HepG2 (cell line): ENCODE measurements around the gene CSNK1G3. TPM values are rescaled to one million over a fixed set of nuclear protein-coding genes. Genes with fewer than 3 reads are reported as not detected.

Source experiments
- ATAC-seq: fragments of 200-7000 bp; cut with Tn5 transposase; 3 replicates; pipeline ENCODE4 v1.9.1; 2020; ENCODE audit warnings: mild to moderate bottlenecking, moderate library complexity
- BruUV-seq: library from RNA; stranded (reverse); fragments of 400-500 nt; replicated peaks from 2 replicates; lab custom pipeline; 2021; lab: Mats Ljungman, UMichigan
- CTCF ChIA-PET: fragments of 300-600 bp; formaldehyde crosslinking; extraction: SDS; loops from one replicate; lab custom pipeline; 2021; ENCODE audit warnings: low total read pairs, inconsistent platforms, low intra/inter-chr PET ratio; lab: Yijun Ruan, JAX
- POLR2A ChIA-PET: fragments of 350-600 bp; sonication (Branson Sonifier 250); formaldehyde crosslinking; loops from one replicate; lab custom pipeline; 2020; ENCODE audit warnings: antibody characterized with exemption, inconsistent platforms; lab: Yijun Ruan, JAX
- DNase-seq: peaks from one replicate; pipeline ENCODE4 v3.0.0-alpha.2; 2015; ENCODE audit warnings: low spot score
- FAIRE-seq: peaks from 3 replicates; lab custom pipeline; 2011; peaks lifted over from hg19 to GRCh38; lab: Jason Lieb, UNC
- H2AFZ ChIP-seq: one replicate; pipeline ENCODE4 v1.6.1; 2011; ENCODE audit warnings: low read length, inconsistent platforms
- H3K27ac ChIP-seq: fragments of 300-600 bp; 3 replicates; pipeline ENCODE4 v1.8.0; 2011; ENCODE audit warnings: mixed run types, mild to moderate bottlenecking, mixed read lengths, low read length, inconsistent platforms; ENCODE audit not compliant: insufficient read depth; ENCODE audit errors: extremely low read length
- H3K27me3 ChIP-seq, 2 experiments: fragments of 200-600 bp in 1 of 2; 2 replicates in 1 of 2; 3 replicates in 1 of 2; pipeline versions ENCODE4 v1.6.0 to v1.8.0; 2011; ENCODE audit warnings: low read length in 2 of 2, mild to moderate bottlenecking in 2 of 2, moderate library complexity in 2 of 2, inconsistent platforms in 1 of 2; ENCODE audit not compliant: insufficient read depth in 2 of 2, control insufficient read depth in 1 of 2
- H3K36me3 ChIP-seq, 2 experiments: fragments of 200-600 bp in 1 of 2; replicated peaks in 1 of 2; 2 replicates in 1 of 2; 3 replicates in 1 of 2; pipeline versions ENCODE4 v1.5.1 to v1.8.0; 2011; ENCODE audit warnings: low read length in 2 of 2, inconsistent platforms in 1 of 2; ENCODE audit not compliant: insufficient read depth in 2 of 2, control insufficient read depth in 1 of 2
- H3K4me1 ChIP-seq: 2 replicates; pipeline ENCODE4 v1.5.1; 2012; ENCODE audit warnings: low read length, inconsistent platforms; ENCODE audit not compliant: insufficient read depth
- H3K4me2 ChIP-seq: 2 replicates; pipeline ENCODE4 v1.6.0; 2011; ENCODE audit warnings: low read depth, low read length, inconsistent platforms
- H3K4me3 ChIP-seq, 3 experiments: fragments of 200-600 bp in 1 of 3; sonication (generic), shearing (Covaris generic) in 1 of 3; replicated peaks in 1 of 3; 2 replicates each; pipeline ENCODE4 v1.5.1; 2011 to 2016; ENCODE audit warnings: low read length in 3 of 3, inconsistent platforms in 2 of 3, low read depth in 2 of 3, mild to moderate bottlenecking in 2 of 3, control low read depth in 1 of 3, mixed read lengths in 1 of 3; ENCODE audit not compliant: insufficient read depth in 1 of 3
- H3K79me2 ChIP-seq: one replicate; pipeline ENCODE4 v1.6.1; 2011; ENCODE audit warnings: low read length, inconsistent platforms; ENCODE audit not compliant: insufficient read depth
- H3K9ac ChIP-seq: 2 replicates; pipeline ENCODE4 v1.6.0; 2011; ENCODE audit warnings: mild to moderate bottlenecking, low read depth, low read length, inconsistent platforms; ENCODE audit not compliant: insufficient read depth
- H3K9me3 ChIP-seq: 2 replicates; pipeline ENCODE4 v1.5.1; 2012; ENCODE audit warnings: mild to moderate bottlenecking, low read length
- H4K20me1 ChIP-seq: 2 replicates; pipeline ENCODE4 v1.6.0; 2011; ENCODE audit warnings: inconsistent platforms, mild to moderate bottlenecking, low read length, moderate library complexity; ENCODE audit not compliant: insufficient read depth
- BATF2 ChIP-seq: sonication (generic); formaldehyde crosslinking; IDR thresholded peaks from 2 replicates; pipeline ENCODE4 v1.8.0; 2022; ENCODE audit warnings: mild to moderate bottlenecking, missing genetic modification reagents, moderate library complexity
- HNF4G ChIP-seq, 2 experiments: sonication (generic) in 1 of 2; formaldehyde crosslinking in 1 of 2; IDR thresholded peaks; 2 replicates each; pipeline versions ENCODE4 v1.4.0 to v1.6.1; 2011 to 2020; ENCODE audit warnings: borderline replicate concordance in 2 of 2, low read depth in 2 of 2, mild to moderate bottlenecking in 2 of 2, low read length in 1 of 2, missing genetic modification reagents in 1 of 2, moderate library complexity in 1 of 2
- MAF1 ChIP-seq: sonication (generic); formaldehyde crosslinking; IDR thresholded peaks from 2 replicates; pipeline ENCODE4 v1.5.0; 2020; ENCODE audit warnings: missing genetic modification reagents, borderline replicate concordance
- MXD1 ChIP-seq: sonication (generic); formaldehyde crosslinking; IDR thresholded peaks from 2 replicates; pipeline ENCODE4 v1.4.0; 2020; ENCODE audit warnings: mild to moderate bottlenecking, missing genetic modification reagents
- NCOR1 ChIP-seq: fragments of 200-600 bp; sonication (generic); IDR thresholded peaks from 2 replicates; pipeline ENCODE4 v1.7.0; 2017; ENCODE audit warnings: antibody characterized with exemption, low read length, borderline replicate concordance
- SIX1 ChIP-seq: sonication (generic); formaldehyde crosslinking; IDR thresholded peaks from 2 replicates; pipeline ENCODE4 v1.4.0; 2020; ENCODE audit warnings: missing genetic modification reagents, borderline replicate concordance
- SIX4 ChIP-seq: sonication (generic); formaldehyde crosslinking; IDR thresholded peaks from 2 replicates; pipeline ENCODE4 v1.4.0; 2020; ENCODE audit warnings: missing genetic modification reagents
- ZFP62 ChIP-seq: sonication (generic); formaldehyde crosslinking; IDR thresholded peaks from 2 replicates; pipeline ENCODE4 v1.4.0; 2020; ENCODE audit warnings: missing genetic modification reagents
- ZNF142 ChIP-seq: sonication (generic); formaldehyde crosslinking; IDR thresholded peaks from 2 replicates; pipeline ENCODE4 v1.4.0; 2020; ENCODE audit warnings: missing genetic modification reagents
- ZNF18 ChIP-seq: sonication (generic); formaldehyde crosslinking; IDR thresholded peaks from 2 replicates; pipeline ENCODE4 v1.8.0; 2022; ENCODE audit warnings: mild to moderate bottlenecking, missing genetic modification reagents; ENCODE audit not compliant: insufficient replicate concordance
- ZNF546 ChIP-seq: sonication (generic); formaldehyde crosslinking; conservative IDR thresholded peaks from 2 replicates; pipeline ENCODE4 v1.8.1; 2023; ENCODE audit warnings: mild to moderate bottlenecking, missing genetic modification reagents
- ZNF670 ChIP-seq: sonication (generic); formaldehyde crosslinking; IDR thresholded peaks from 2 replicates; pipeline ENCODE4 v1.8.0; 2022; ENCODE audit warnings: mild to moderate bottlenecking, missing genetic modification reagents, borderline replicate concordance
- WGBS: methylation state at CpG from one replicate; pipeline ENCODE4 v1.1.6; 2017; ENCODE audit warnings: low lambda C conversion rate; 5-methylcytosine and 5-hydroxymethylcytosine counted together
- in situ Hi-C: cut with HindIII; loops from 2 replicates; pipeline ENCODE4 v1.10.0; 2017; ENCODE audit warnings: low pct_unique_long_range_greater_than_20kb; ENCODE audit not compliant: extremely low pct_ligation_motif_present
- intact Hi-C: fragments of 100-400 bp; cut with micrococcal nuclease; formaldehyde crosslinking; loops from one replicate; pipeline ENCODE4 v1.10.0; 2022; ENCODE audit not compliant: unreplicated experiment
- polyA plus RNA-seq, 8 experiments: library from polyadenylated mRNA; depleted of rRNA in 3 of 8; stranded (reverse) in 7 of 8; unstranded in 1 of 8; fragments of >200 nt; fragmentation: Illumina TruSeq in 4 of 8; extraction: Trizol in 4 of 8; gene quantifications; 2 replicates each; pipeline versions ENCODE4 v1.2.1 to v1.2.3, GENCODE V29; 2011 to 2016; ENCODE audit warnings: low read depth in 4 of 8, missing spikeins in 1 of 8, mixed read lengths in 1 of 8; ENCODE audit not compliant: insufficient read depth in 1 of 8
- total RNA-seq, 5 experiments: library from RNA; depleted of rRNA; stranded (reverse); fragments of >200 nt; fragmentation: Illumina TruSeq; extraction: Trizol; gene quantifications; 2 replicates each; pipeline ENCODE4 v1.2.3, GENCODE V29; 2016; ENCODE audit warnings: low read depth in 1 of 5

CSNK1G3 gene
- total and polyA plus RNA-seq, 2 of the 13 experiments (the other 11 are each of a cell fraction or from before 2014, with no cell fraction given): 11.3 to 31.5 TPM

GRCh38 chr5:123505633-123506032 lies 6.3 kb upstream of the CSNK1G3 start:
- H3K27me3 ChIP-seq: no peaks in the 10 kb centered on the region; a peak in 2 of 5 replicates
- ATAC-seq (no peak), DNase-seq (no peak), FAIRE-seq (no peak)
- intact Hi-C loops: no loop called here
- no peaks in the 10 kb centered on the region for H3K79me2 ChIP-seq
- ChIA-PET CTCF (no interaction called here), POLR2A (no interaction called here)
- WGBS: 0% methylated on average over 2 of the region's 2 CpGs
- H4K20me1 ChIP-seq: no peaks in the 10 kb centered on the region
- TF ChIP-seq ZFP62 (CRISPR knock-in tag) (no peak), SIX4 (CRISPR knock-in tag) (no peak), BATF2 (no peak), HNF4G (IDR thresholded peaks at IDR 0.05; ENCODE audit: borderline replicate concordance, low read depth, low read length) (no peak), HNF4G (CRISPR knock-in tag; IDR thresholded peaks at IDR 0.05; ENCODE audit: borderline replicate concordance, low read depth) (no peak), MXD1 (CRISPR knock-in tag) (no peak), ZNF670 (CRISPR knock-in tag) (no peak), NCOR1 (no peak), ZNF546 (CRISPR knock-in tag) (no peak), ZNF142 (CRISPR knock-in tag) (no peak), SIX1 (CRISPR knock-in tag) (no peak), MAF1 (no peak), ZNF18 (no peak)
- no peak overlapping the region for H3K4me3 ChIP-seq
- H3K9ac ChIP-seq: no peak overlapping the region
- H3K9me3 ChIP-seq: no peaks in the 10 kb centered on the region
- no peak overlapping the region for H3K27ac ChIP-seq
- BruUV-seq: no TSS peak
- H2AFZ ChIP-seq: no peak overlapping the region
- H3K36me3 ChIP-seq: no peaks in the 10 kb centered on the region
- no peak overlapping the region for H3K4me2 ChIP-seq
- H3K4me1 ChIP-seq: no peaks in the 10 kb centered on the region
- in situ Hi-C loops: no loop called here
